Activated CD4-positive, alpha-beta memory T cell treated with anti-CD3 and anti-CD28 coated beads for 36 hours (primary cell): ENCODE data around the gene MAD1L1. TPM values are rescaled to one million over a fixed set of nuclear protein-coding genes. Genes with fewer than 3 reads are reported as not detected.

Experiments used
- CTCF ChIA-PET: fragments of 350-600 bp; sonication (Branson Sonifier 250); formaldehyde crosslinking; loops from one replicate; lab custom pipeline; 2021; ENCODE audit warnings: antibody characterized with exemption, inconsistent platforms; lab: Charles Lee
- POLR2A ChIA-PET: fragments of 350-600 bp; sonication (Branson Sonifier 250); formaldehyde crosslinking; loops from one replicate; lab custom pipeline; 2021; ENCODE audit warnings: antibody characterized with exemption; lab: Charles Lee
- DNase-seq: peaks from one replicate; pipeline ENCODE4 v3.0.0-alpha.2; 2020
- H3K27ac Mint-ChIP-seq: one replicate; pipeline ENCODE4 v1.8.0; 2021; ENCODE audit warnings: mixed read lengths
- H3K27me3 Mint-ChIP-seq: one replicate; pipeline ENCODE4 v1.8.0; 2021; ENCODE audit warnings: mixed read lengths
- H3K36me3 Mint-ChIP-seq: one replicate; pipeline ENCODE4 v1.8.0; 2021; ENCODE audit warnings: mixed read lengths
- H3K4me1 Mint-ChIP-seq: one replicate; pipeline ENCODE4 v1.8.0; 2021; ENCODE audit warnings: low read depth, mixed read lengths
- H3K4me3 Mint-ChIP-seq: one replicate; pipeline ENCODE4 v1.8.0; 2021; ENCODE audit warnings: mild to moderate bottlenecking, mixed read lengths
- H3K9me3 Mint-ChIP-seq: one replicate; pipeline ENCODE4 v1.8.0; 2021; ENCODE audit warnings: mixed read lengths
- intact Hi-C: fragments of 100-400 bp; cut with micrococcal nuclease; formaldehyde crosslinking; loops from one replicate; pipeline ENCODE4 v1.15.1; 2023
- total RNA-seq, 2 experiments: library from RNA; stranded (reverse); gene quantifications; one replicate each; pipeline ENCODE4 v1.2.3, GENCODE V29; 2021

MAD1L1 gene
- total RNA-seq, 2 experiments from 2014 or later, result 44.4 to 47.8 TPM

- no peak for DNase-seq
- H3K9me3 Mint-ChIP-seq, result no peaks in the 10 kb centered on the region
- H3K36me3 Mint-ChIP-seq, result no peaks in the 10 kb centered on the region
- no peak overlapping the region for H3K4me3 Mint-ChIP-seq
- intact Hi-C loops, result no loop called here
- ChIA-PET CTCF (no interaction called here), POLR2A (no interaction called here)
- H3K27me3 Mint-ChIP-seq, result no peaks in the 10 kb centered on the region
- no peak overlapping the region for H3K27ac Mint-ChIP-seq
- peaks cover 20% of the 10 kb centered on the region for H3K4me1 Mint-ChIP-seq
Measured at GRCh38 chr7:1915956-1916600, 316.7 kb downstream of the MAD1L1 start.

- H3K27ac Mint-ChIP-seq, result no peak overlapping the region
- no peaks in the 10 kb centered on the region for H3K36me3 Mint-ChIP-seq
- CTCF ChIA-PET, result no interaction called here
Measured at GRCh38 chr7:1915326-1915725, 317.4 kb downstream of the MAD1L1 start.

GRCh38 chr7:1914743-1915142 lies 318.0 kb downstream of the MAD1L1 start:
- Mint-ChIP-seq H3K27me3 (no peaks in the 10 kb centered on the region), H3K4me1 (peaks cover 8% of the 10 kb centered on the region), H3K27ac (no peak overlapping the region), H3K36me3 (no peaks in the 10 kb centered on the region), H3K9me3 (no peaks in the 10 kb centered on the region), H3K4me3 (no peak overlapping the region)
- intact Hi-C loops, result no loop called here
- ChIA-PET CTCF (no interaction called here), POLR2A (no interaction called here)
- no peak for DNase-seq

More at GRCh38 chr7:1915326-1915725, 317.4 kb downstream of the MAD1L1 start:
- Mint-ChIP-seq H3K4me3 (no peak overlapping the region), H3K4me1 (peaks cover 13% of the 10 kb centered on the region), H3K27me3 (no peaks in the 10 kb centered on the region), H3K9me3 (no peaks in the 10 kb centered on the region)
- intact Hi-C loops, result no loop called here
- DNase-seq, result no peak
- POLR2A ChIA-PET, result no interaction called here

- ChIA-PET POLR2A (no interaction called here), CTCF (no interaction called here)
- intact Hi-C loops, result no loop called here
- no peaks in the 10 kb centered on the region for H3K36me3 Mint-ChIP-seq
- DNase-seq, result no peak
- no peaks in the 10 kb centered on the region for H3K9me3 Mint-ChIP-seq
- H3K27ac Mint-ChIP-seq, result no peak overlapping the region
- H3K27me3 Mint-ChIP-seq, result no peaks in the 10 kb centered on the region
- H3K4me1 Mint-ChIP-seq, result peaks cover 3% of the 10 kb centered on the region
- no peak overlapping the region for H3K4me3 Mint-ChIP-seq
Measured at GRCh38 chr7:1914321-1914720, 318.4 kb downstream of the MAD1L1 start.

GRCh38 chr7:1913466-1914282 lies 319.1 kb downstream of the MAD1L1 start:
- no peaks in the 10 kb centered on the region for H3K36me3 Mint-ChIP-seq
- no peaks in the 10 kb centered on the region for H3K27me3 Mint-ChIP-seq
- no peak overlapping the region for H3K4me3 Mint-ChIP-seq
- H3K27ac Mint-ChIP-seq, result no peak overlapping the region
- ChIA-PET CTCF (no interaction called here), POLR2A (no interaction called here)
- H3K4me1 Mint-ChIP-seq, result no peaks in the 10 kb centered on the region
- no peaks in the 10 kb centered on the region for H3K9me3 Mint-ChIP-seq
- DNase-seq, result no peak
- intact Hi-C loops, result no loop called here

GRCh38 chr7:1912593-1913465 lies 319.9 kb downstream of the MAD1L1 start:
- no peak overlapping the region for H3K27ac Mint-ChIP-seq
- intact Hi-C loops, result no loop called here
- POLR2A ChIA-PET, result no interaction called here
- no peaks in the 10 kb centered on the region for H3K9me3 Mint-ChIP-seq
- H3K36me3 Mint-ChIP-seq, result no peaks in the 10 kb centered on the region
- no peaks in the 10 kb centered on the region for H3K27me3 Mint-ChIP-seq
- no peak overlapping the region for H3K4me3 Mint-ChIP-seq
- CTCF ChIA-PET, result no interaction called here
- no peaks in the 10 kb centered on the region for H3K4me1 Mint-ChIP-seq
- DNase-seq, result no peak

- Mint-ChIP-seq H3K4me1 (no peaks in the 10 kb centered on the region), H3K27me3 (no peaks in the 10 kb centered on the region), H3K27ac (no peak overlapping the region), H3K9me3 (no peaks in the 10 kb centered on the region), H3K36me3 (no peaks in the 10 kb centered on the region), H3K4me3 (no peak overlapping the region)
- ChIA-PET POLR2A (no interaction called here), CTCF (no interaction called here)
- DNase-seq, result no peak
- intact Hi-C loops, result no loop called here
Measured at GRCh38 chr7:1911571-1911970, 321.2 kb downstream of the MAD1L1 start.

GRCh38 chr7:1910827-1911226 lies 321.9 kb downstream of the MAD1L1 start:
- H3K27me3 Mint-ChIP-seq, result no peaks in the 10 kb centered on the region
- no peak overlapping the region for H3K27ac Mint-ChIP-seq
- DNase-seq, result no peak
- H3K36me3 Mint-ChIP-seq, result no peaks in the 10 kb centered on the region
- ChIA-PET POLR2A (no interaction called here), CTCF (no interaction called here)
- H3K4me3 Mint-ChIP-seq, result no peak overlapping the region
- no peaks in the 10 kb centered on the region for H3K4me1 Mint-ChIP-seq
- H3K9me3 Mint-ChIP-seq, result no peaks in the 10 kb centered on the region
- intact Hi-C loops, result no loop called here

GRCh38 chr7:1910081-1910685 lies 322.6 kb downstream of the MAD1L1 start:
- Mint-ChIP-seq H3K36me3 (no peaks in the 10 kb centered on the region), H3K4me3 (no peak overlapping the region), H3K9me3 (no peaks in the 10 kb centered on the region), H3K27ac (no peak overlapping the region), H3K27me3 (no peaks in the 10 kb centered on the region), H3K4me1 (no peaks in the 10 kb centered on the region)
- CTCF ChIA-PET, result no interaction called here
- POLR2A ChIA-PET, result no interaction called here
- no peak for DNase-seq
- intact Hi-C loops, result no loop called here

GRCh38 chr7:1909476-1909875 lies 323.3 kb downstream of the MAD1L1 start:
- Mint-ChIP-seq H3K27me3 (no peaks in the 10 kb centered on the region), H3K9me3 (no peaks in the 10 kb centered on the region), H3K36me3 (no peaks in the 10 kb centered on the region), H3K27ac (no peak overlapping the region), H3K4me3 (no peak overlapping the region), H3K4me1 (no peaks in the 10 kb centered on the region)
- DNase-seq, result no peak
- POLR2A ChIA-PET, result no interaction called here
- CTCF ChIA-PET, result no interaction called here
- intact Hi-C loops, result no loop called here

- intact Hi-C loops, result no loop called here
- POLR2A ChIA-PET, result no interaction called here
- DNase-seq, result no peak
- CTCF ChIA-PET, result no interaction called here
- no peaks in the 10 kb centered on the region for H3K9me3 Mint-ChIP-seq
- H3K27me3 Mint-ChIP-seq, result no peaks in the 10 kb centered on the region
- H3K4me3 Mint-ChIP-seq, result no peak overlapping the region
- no peaks in the 10 kb centered on the region for H3K36me3 Mint-ChIP-seq
- H3K4me1 Mint-ChIP-seq, result no peaks in the 10 kb centered on the region
- H3K27ac Mint-ChIP-seq, result no peak overlapping the region
Measured at GRCh38 chr7:1908823-1909420, 323.8 kb downstream of the MAD1L1 start.
